H1 (cell line): ENCODE measurements around the gene SFMBT2. TPM values are rescaled to one million over a fixed set of nuclear protein-coding genes. Genes with fewer than 3 reads are reported as not detected.

ENCODE experiments used
- CTCF ChIA-PET: fragments of 300-600 bp; sonication (Branson Sonifier 250); formaldehyde crosslinking; loops from one replicate; lab custom pipeline; 2021; ENCODE audit not compliant: partially characterized antibody; lab: Charles Lee
- POLR2A ChIA-PET: fragments of 300-600 bp; sonication (Branson Sonifier 250); formaldehyde crosslinking; loops from one replicate; lab custom pipeline; 2021; ENCODE audit warnings: inconsistent platforms; ENCODE audit not compliant: partially characterized antibody; lab: Charles Lee
- DNase-seq, 2 experiments: peaks; one replicate each; pipeline versions ENCODE4 v3.0.0 to v3.0.0-alpha.2; 2010 to 2022; ENCODE audit warnings: low spot score in 2 of 2, low read depth in 1 of 2, mixed read lengths in 1 of 2
- FAIRE-seq: peaks from 2 replicates; lab custom pipeline; 2011; peaks lifted over from hg19 to GRCh38; lab: Jason Lieb, UNC
- H2AFZ ChIP-seq: 2 replicates; pipeline ENCODE4 v1.8.1; 2012; ENCODE audit warnings: low read length, inconsistent platforms
- H2AK5ac ChIP-seq: 2 replicates; pipeline ENCODE4 v1.6.1; 2013; ENCODE audit warnings: low read depth, low read length
- H2BK120ac ChIP-seq: replicated peaks from 2 replicates; pipeline ENCODE3; 2013; ENCODE audit warnings: low read depth, low read length, inconsistent platforms
- H2BK12ac ChIP-seq: 2 replicates; pipeline ENCODE4 v1.6.1; 2013; ENCODE audit warnings: low read depth, low read length
- H2BK15ac ChIP-seq: 2 replicates; pipeline ENCODE4 v1.6.1; 2013; ENCODE audit warnings: low read length
- H2BK20ac ChIP-seq: 2 replicates; pipeline ENCODE4 v1.6.1; 2013; ENCODE audit warnings: low read length
- H2BK5ac ChIP-seq: 2 replicates; pipeline ENCODE4 v1.6.1; 2013; ENCODE audit warnings: low read depth, low read length
- H3K14ac ChIP-seq: 2 replicates; pipeline ENCODE4 v1.6.1; 2013; ENCODE audit warnings: inconsistent platforms; ENCODE audit not compliant: insufficient read length
- H3K18ac ChIP-seq: 2 replicates; pipeline ENCODE4 v1.6.1; 2013; ENCODE audit warnings: low read length; ENCODE audit errors: extremely low read depth
- H3K23ac ChIP-seq: 2 replicates; pipeline ENCODE4 v1.6.1; 2013; ENCODE audit warnings: inconsistent platforms; ENCODE audit not compliant: insufficient read length
- H3K23me2 ChIP-seq: 2 replicates; pipeline ENCODE4 v1.6.1; 2013; ENCODE audit warnings: low read depth, low read length
- H3K27ac ChIP-seq: 2 replicates; pipeline ENCODE4 v1.6.1; 2011; ENCODE audit warnings: low read depth, low read length, inconsistent platforms
- H3K27me3 ChIP-seq, 4 experiments: replicated peaks in 1 of 4; 1 replicate in 1 of 4; 2 replicates in 3 of 4; pipeline versions ENCODE4 v1.6.1 to v1.8.1; 2011 to 2013; ENCODE audit warnings: low read length in 3 of 4, mild to moderate bottlenecking in 3 of 4, inconsistent platforms in 2 of 4, mixed read lengths in 2 of 4, moderate library complexity in 1 of 4; ENCODE audit not compliant: control insufficient read depth in 3 of 4, insufficient read depth in 3 of 4; ENCODE audit errors: extremely low read depth in 1 of 4
- H3K36me3 ChIP-seq, 4 experiments: 2 replicates each; pipeline versions ENCODE4 v1.6.1 to v1.8.1; 2011 to 2013; ENCODE audit warnings: mild to moderate bottlenecking in 4 of 4, low read length in 3 of 4, moderate library complexity in 2 of 4, control low read depth in 1 of 4, inconsistent platforms in 1 of 4; ENCODE audit not compliant: insufficient read depth in 4 of 4, control insufficient read depth in 2 of 4
- H3K4ac ChIP-seq: replicated peaks from 2 replicates; pipeline ENCODE3; 2013; ENCODE audit warnings: low read length, low read depth, mixed read lengths, inconsistent platforms; ENCODE audit not compliant: insufficient read length
- H3K4me1 ChIP-seq, 4 experiments: replicated peaks in 1 of 4; 1 replicate in 1 of 4; 2 replicates in 3 of 4; pipeline versions ENCODE4 v1.6.1 to v1.8.1; 2011 to 2013; ENCODE audit warnings: low read length in 3 of 4, inconsistent platforms in 2 of 4, mixed read lengths in 1 of 4; ENCODE audit not compliant: insufficient read depth in 4 of 4, control insufficient read depth in 3 of 4
- H3K4me2 ChIP-seq, 2 experiments: 2 replicates each; pipeline versions ENCODE4 v1.6.1 to v1.8.1; 2011 to 2013; ENCODE audit warnings: low read depth in 2 of 2, low read length in 2 of 2, control low read depth in 1 of 2, inconsistent platforms in 1 of 2, mild to moderate bottlenecking in 1 of 2; ENCODE audit not compliant: insufficient read depth in 1 of 2
- H3K4me3 ChIP-seq, 4 experiments: fragments of 200-600, 300-600 bp in 1 of 4; sonication (generic), shearing (Covaris generic), sonication (Bioruptor Twin) in 1 of 4; 2 replicates each; pipeline versions ENCODE4 v1.5.1 to v1.8.1; 2011 to 2016; ENCODE audit warnings: low read length in 4 of 4, low read depth in 3 of 4, control low read depth in 2 of 4, inconsistent platforms in 2 of 4, mild to moderate bottlenecking in 2 of 4, mixed read lengths in 1 of 4, moderate library complexity in 1 of 4; ENCODE audit not compliant: insufficient read depth in 2 of 4; ENCODE audit errors: extremely low read depth in 1 of 4
- H3K56ac ChIP-seq: replicated peaks from 2 replicates; pipeline ENCODE3; 2013; ENCODE audit warnings: low read depth, mild to moderate bottlenecking, mixed read lengths, low read length, inconsistent platforms; ENCODE audit not compliant: insufficient read length
- H3K79me1 ChIP-seq: 2 replicates; pipeline ENCODE4 v1.6.1; 2013; ENCODE audit warnings: low read depth, low read length, control low read depth
- H3K79me2 ChIP-seq, 2 experiments: 2 replicates each; pipeline versions ENCODE4 v1.6.1 to v1.8.1; 2012 to 2013; ENCODE audit warnings: low read length in 2 of 2, mild to moderate bottlenecking in 2 of 2, inconsistent platforms in 1 of 2; ENCODE audit not compliant: insufficient read depth in 2 of 2, control insufficient read depth in 1 of 2
- H3K9ac ChIP-seq, 4 experiments: replicated peaks in 1 of 4; 1 replicate in 1 of 4; 2 replicates in 3 of 4; pipeline versions ENCODE4 v1.6.1 to v1.8.1; 2011 to 2013; ENCODE audit warnings: low read depth in 3 of 4, low read length in 3 of 4, control low read depth in 2 of 4, mild to moderate bottlenecking in 2 of 4, moderate library complexity in 2 of 4, inconsistent platforms in 1 of 4; ENCODE audit errors: extremely low read depth in 1 of 4
- H3K9me3 ChIP-seq, 2 experiments: 2 replicates each; pipeline versions ENCODE4 v1.6.1 to v1.8.1; 2012 to 2013; ENCODE audit warnings: mild to moderate bottlenecking in 2 of 2, moderate library complexity in 2 of 2, control low read depth in 1 of 2, inconsistent platforms in 1 of 2, low read depth in 1 of 2, low read length in 1 of 2, mixed read lengths in 1 of 2; ENCODE audit not compliant: insufficient read depth in 2 of 2
- H4K20me1 ChIP-seq, 2 experiments: replicated peaks in 1 of 2; 2 replicates each; pipeline versions ENCODE3 to v1.8.1; 2011 to 2013; ENCODE audit warnings: inconsistent platforms in 2 of 2, low read length in 2 of 2, mild to moderate bottlenecking in 1 of 2; ENCODE audit not compliant: insufficient read depth in 2 of 2, control insufficient read depth in 1 of 2
- H4K5ac ChIP-seq: 2 replicates; pipeline ENCODE4 v1.6.1; 2013; ENCODE audit warnings: low read length, low read depth, mixed read lengths, inconsistent platforms; ENCODE audit not compliant: insufficient read length
- H4K8ac ChIP-seq: 2 replicates; pipeline ENCODE4 v1.8.0; 2013; ENCODE audit warnings: mild to moderate bottlenecking, moderate library complexity, low read length, inconsistent platforms; ENCODE audit not compliant: insufficient read depth; ENCODE audit errors: extremely low read depth
- H4K91ac ChIP-seq: replicated peaks from 2 replicates; pipeline ENCODE3; 2013; ENCODE audit warnings: low read length, mixed read lengths, inconsistent platforms; ENCODE audit not compliant: insufficient read length
- EGR1 ChIP-seq: IDR thresholded peaks from 2 replicates; pipeline ENCODE4 v1.6.1; 2011; ENCODE audit warnings: low read depth, low read length, borderline replicate concordance
- KDM5A ChIP-seq: fragments of 200-600 bp; IDR thresholded peaks from 2 replicates; pipeline ENCODE4 v1.7.1; 2012; ENCODE audit warnings: mild to moderate bottlenecking, low read length, inconsistent platforms, mixed read lengths
- RAD21 ChIP-seq, 2 experiments: IDR thresholded peaks in 1 of 2; conservative IDR thresholded peaks in 1 of 2; 2 replicates each; pipeline ENCODE4 v1.6.1; 2011; ENCODE audit warnings: low read depth in 2 of 2, low read length in 2 of 2, improper control_type of control experiment in 1 of 2, inconsistent platforms in 1 of 2, mild to moderate bottlenecking in 1 of 2, moderate library complexity in 1 of 2
- RBBP5 ChIP-seq: IDR thresholded peaks from 2 replicates; pipeline ENCODE4 v1.7.1; 2012; ENCODE audit warnings: low read depth, mild to moderate bottlenecking, inconsistent platforms, low read length, moderate library complexity, borderline replicate concordance
- RNF2 ChIP-seq: fragments of 200-900, 300-1000 bp; sonication (generic); IDR thresholded peaks from 2 replicates; pipeline ENCODE4 v1.7.1; 2016; ENCODE audit warnings: borderline replicate concordance, low read depth, mild to moderate bottlenecking, antibody characterized with exemption, low read length; ENCODE audit not compliant: poor library complexity, severe bottlenecking; ENCODE audit errors: missing control alignments
- SAP30 ChIP-seq: fragments of 300-600 bp; sonication (generic); IDR thresholded peaks from 2 replicates; pipeline ENCODE4 v1.7.1; 2012; ENCODE audit warnings: low read length, moderate library complexity, mild to moderate bottlenecking, inconsistent platforms; ENCODE audit not compliant: insufficient read depth, insufficient replicate concordance
- SUZ12 ChIP-seq: fragments of 200-600 bp; sonication (generic); IDR thresholded peaks from 2 replicates; pipeline ENCODE4 v1.6.1; 2012; ENCODE audit warnings: mild to moderate bottlenecking, inconsistent platforms, low read length, moderate library complexity, mixed read lengths
- WGBS, 2 experiments: shearing (Covaris generic) in 1 of 2; methylation state at CpG; one replicate each; pipeline versions ENCODE4 v1.1.6 to v1.1.7; 2013 to 2015; ENCODE audit warnings: low lambda C conversion rate in 2 of 2, mixed read lengths in 2 of 2, inconsistent platforms in 1 of 2, low coverage in 1 of 2, missing lambda C conversion rate in 1 of 2; ENCODE audit not compliant: insufficient replicate concordance in 2 of 2, insufficient coverage in 1 of 2, insufficient read length in 1 of 2; ENCODE audit errors: extremely low coverage in 1 of 2, missing lambda C conversion rate in 1 of 2; 5-methylcytosine and 5-hydroxymethylcytosine counted together
- polyA plus RNA-seq, 7 experiments: library from polyadenylated mRNA; depleted of rRNA in 3 of 7; stranded (reverse) in 5 of 7; unstranded in 2 of 7; fragments of >200 nt in 5 of 7; fragments of 200-250 nt in 2 of 7; gene quantifications; 1 replicate in 5 of 7; 2 replicates in 1 of 7; 4 replicates in 1 of 7; pipeline versions ENCODE4 v1.2.1 to v1.2.3, GENCODE V29; 2011 to 2013; ENCODE audit warnings: missing spikeins in 2 of 7, mixed read lengths in 2 of 7
- total RNA-seq: library from RNA; stranded (reverse); fragmentation: NEBNext Ultra II Directional; extraction: Animal tissue kit (Norgen Biotek cat#: 25700); gene quantifications from 2 replicates; pipeline ENCODE4 v1.2.1, GENCODE V29; 2021
- TF ChIP-seq, protein P1 (sequence below), 3 experiments: IDR thresholded peaks; 1 replicate in 2 of 3; 2 replicates in 1 of 3; pipeline versions ENCODE4 v1.5.1 to v1.6.1; 2011; ENCODE audit warnings: low read length in 3 of 3, mild to moderate bottlenecking in 3 of 3, inconsistent platforms in 2 of 3, low read depth in 1 of 3, moderate library complexity in 1 of 3; ENCODE audit not compliant: insufficient read depth in 1 of 3; ENCODE audit errors: control extremely low read depth in 1 of 3
- TF ChIP-seq, protein P2 (sequence below): IDR thresholded peaks from 2 replicates; pipeline ENCODE4 v1.6.1; 2011; ENCODE audit warnings: low read depth, mild to moderate bottlenecking, low read length; ENCODE audit not compliant: insufficient read depth

SFMBT2 gene
- total and polyA plus RNA-seq, 2 of the 8 experiments (the other 6 are each of a cell fraction or from before 2014, with no cell fraction given) = 2.9 to 11.0 TPM

DNA sequence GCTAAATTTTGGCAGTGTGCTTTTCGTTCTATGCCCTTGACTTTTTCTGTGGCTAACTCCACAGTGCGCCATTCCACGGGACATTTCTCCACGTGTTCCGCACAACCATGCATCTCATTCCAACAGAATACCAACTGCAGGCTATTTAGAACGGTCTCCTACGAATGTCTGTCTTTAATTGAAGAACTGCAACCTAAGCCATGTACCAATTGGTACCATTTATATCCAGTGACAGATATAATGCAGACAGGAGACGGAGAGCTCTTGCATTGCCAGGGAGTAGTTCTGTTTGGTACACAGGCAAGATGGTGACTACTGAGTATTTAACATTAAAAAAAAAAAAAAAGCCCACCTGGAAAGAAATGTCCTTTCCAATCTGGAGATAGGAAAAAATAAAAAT lies 9.1 kb downstream of the SFMBT2 start:
- Histone ChIP-seq H2BK12ac (no peak overlapping the region), H3K79me2 (peaks cover 0 to 82% of the 10 kb centered on the region in 2 experiments; a peak in 3 of 4 replicates), H3K4ac (no peak overlapping the region), H4K20me1 (peaks cover 4% of the 10 kb centered on the region in 2 experiments), H3K4me2 (no peak overlapping the region), H3K23me2 (0 out of 2 replicates have a peak, but pooled peaks cover 2% of the 10 kb centered on the region), H3K79me1 (peaks cover 7% of the 10 kb centered on the region), H3K36me3 (no peaks in the 10 kb centered on the region), H2AFZ (no peak overlapping the region), H3K14ac (no peak overlapping the region), H3K4me3 (no peak overlapping the region), H2BK20ac (no peak overlapping the region), H2BK5ac (no peak overlapping the region), H2BK120ac (no peak overlapping the region), H3K56ac (no peak overlapping the region), H4K8ac (no peak overlapping the region), H3K27ac (no peak overlapping the region), H4K5ac (no peak overlapping the region), H2AK5ac (no peak overlapping the region), H2BK15ac (no peak overlapping the region), H3K9ac (no peak overlapping the region), H3K23ac (no peak overlapping the region), H4K91ac (no peak overlapping the region), H3K4me1 (peaks cover 3 to 9% (median 4%) of the 10 kb centered on the region in 4 experiments; a peak in 5 of 7 replicates), H3K18ac (no peak overlapping the region), H3K27me3 (peaks cover 0 to 3% (median 2%) of the 10 kb centered on the region in 4 experiments; a peak in 4 of 7 replicates), H3K9me3 (no peaks in the 10 kb centered on the region)
- POLR2A ChIA-PET = interaction anchor here (1.9 kb wide), 1 partner anchor 9 kb away, joined by 4 read pairs; the partner anchor contains the start of gene SFMBT2
- WGBS, 2 experiments = 87% methylated on average over 8 of the region's 8 CpGs; no CpG with 5 or more reads in 1 of the 2 experiments
- DNase-seq (no peak), FAIRE-seq (no peak)
- CTCF ChIA-PET = interaction anchor here (1.2 to 2.7 kb wide), 2 partner anchors 10 to 62 kb away, joined by 4 to 8 read pairs; partner anchors contain the start of gene SFMBT2
- no peak for TF ChIP-seq RAD21 (IDR thresholded peaks at IDR 0.05 in 1 of 2, conservative IDR thresholded peaks at IDR 0.05 in 1 of 2; ENCODE audit: low read depth in 2 of 2, low read length in 2 of 2)
- TF ChIP-seq KDM5A = no peak
- TF ChIP-seq, protein P1, sequence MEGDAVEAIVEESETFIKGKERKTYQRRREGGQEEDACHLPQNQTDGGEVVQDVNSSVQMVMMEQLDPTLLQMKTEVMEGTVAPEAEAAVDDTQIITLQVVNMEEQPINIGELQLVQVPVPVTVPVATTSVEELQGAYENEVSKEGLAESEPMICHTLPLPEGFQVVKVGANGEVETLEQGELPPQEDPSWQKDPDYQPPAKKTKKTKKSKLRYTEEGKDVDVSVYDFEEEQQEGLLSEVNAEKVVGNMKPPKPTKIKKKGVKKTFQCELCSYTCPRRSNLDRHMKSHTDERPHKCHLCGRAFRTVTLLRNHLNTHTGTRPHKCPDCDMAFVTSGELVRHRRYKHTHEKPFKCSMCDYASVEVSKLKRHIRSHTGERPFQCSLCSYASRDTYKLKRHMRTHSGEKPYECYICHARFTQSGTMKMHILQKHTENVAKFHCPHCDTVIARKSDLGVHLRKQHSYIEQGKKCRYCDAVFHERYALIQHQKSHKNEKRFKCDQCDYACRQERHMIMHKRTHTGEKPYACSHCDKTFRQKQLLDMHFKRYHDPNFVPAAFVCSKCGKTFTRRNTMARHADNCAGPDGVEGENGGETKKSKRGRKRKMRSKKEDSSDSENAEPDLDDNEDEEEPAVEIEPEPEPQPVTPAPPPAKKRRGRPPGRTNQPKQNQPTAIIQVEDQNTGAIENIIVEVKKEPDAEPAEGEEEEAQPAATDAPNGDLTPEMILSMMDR (IDR thresholded peaks at IDR 0.05; ENCODE audit: control extremely low read depth in 1 of 3, insufficient read depth in 1 of 3, low read depth in 1 of 3, low read length in 3 of 3) = no peak
- no peak for TF ChIP-seq SAP30
- no peak for TF ChIP-seq RBBP5
- no peak for TF ChIP-seq EGR1
- TF ChIP-seq, protein P2, sequence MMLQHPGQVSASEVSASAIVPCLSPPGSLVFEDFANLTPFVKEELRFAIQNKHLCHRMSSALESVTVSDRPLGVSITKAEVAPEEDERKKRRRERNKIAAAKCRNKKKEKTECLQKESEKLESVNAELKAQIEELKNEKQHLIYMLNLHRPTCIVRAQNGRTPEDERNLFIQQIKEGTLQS = no peak
- TF ChIP-seq SUZ12 = no peak
- TF ChIP-seq RNF2 = no peak
